Left lung (tissue), 10 donors: Measurements from ENCODE around the gene FBXO9. TPM values are rescaled to one million over a fixed set of nuclear protein-coding genes. Genes with fewer than 3 reads are reported as not detected.
"Not testable (repeated sequence)": the region's sequence is repeated elsewhere in the genome, so short reads cannot be mapped to it uniquely, and the experiment has no call there.

Experiments used
- ATAC-seq: fragments of 200-7000 bp; cut with Tn5 transposase; one replicate; pipeline ENCODE4 v1.9.1; 2020; ENCODE audit warnings: moderate library complexity
- DNase-seq, 4 donors: peaks; one replicate each; pipeline ENCODE4 v3.0.0-alpha.2; 2013 to 2020
- H3K27ac ChIP-seq, 2 donors: fragments of 200-600 bp; sonication (generic) in 1 of 2; one replicate each; pipeline versions ENCODE4 v1.5.0 to v1.8.0; 2020 to 2021
- H3K27me3 ChIP-seq, 2 donors: fragments of 200-600 bp; sonication (generic) in 1 of 2; one replicate each; pipeline versions ENCODE4 v1.5.0 to v1.8.0; 2020 to 2021
- H3K36me3 ChIP-seq, 2 donors: fragments of 200-600 bp; sonication (generic) in 1 of 2; one replicate each; pipeline versions ENCODE4 v1.5.0 to v1.8.0; 2020 to 2021
- H3K4me1 ChIP-seq, 2 donors: fragments of 200-600 bp; one replicate each; pipeline ENCODE4 v1.8.0; 2021
- H3K4me3 ChIP-seq, 2 donors: fragments of 200-600 bp; sonication (generic) in 1 of 2; one replicate each; pipeline versions ENCODE4 v1.5.0 to v1.8.0; 2020 to 2021; ENCODE audit warnings: mild to moderate bottlenecking in 1 of 2
- H3K9me3 ChIP-seq, 2 donors: fragments of 200-600 bp; sonication (generic) in 1 of 2; one replicate each; pipeline versions ENCODE4 v1.5.0 to v1.8.0; 2020 to 2021
- CTCF ChIP-seq, 2 donors: fragments of 200-600 bp; sonication (generic) in 1 of 2; IDR thresholded peaks; one replicate each; pipeline versions ENCODE4 v1.5.0 to v1.8.0; 2021; ENCODE audit warnings: antibody characterized with exemption in 2 of 2
- intact Hi-C, 2 donors: fragments of 100-400 bp; cut with DNase I; formaldehyde crosslinking; loops; one replicate each; pipeline versions ENCODE4 v1.11.2 to v1.14.2; 2022
- polyA plus RNA-seq, 6 donors: library from polyadenylated mRNA; unstranded; fragments of 120-200 nt; gene quantifications; one replicate each; pipeline ENCODE4 v1.2.1, GENCODE V29; 2013; ENCODE audit not compliant: insufficient read length in 6 of 6
- total RNA-seq, 2 donors: library from RNA; stranded (reverse); fragmentation: NEBNext Ultra II Directional; extraction: Animal tissue kit (Norgen Biotek cat#: 25700); gene quantifications; one replicate each; pipeline ENCODE4 v1.2.1, GENCODE V29; 2021
- donor health status: DM: no; HTN: yes; CAD: no.
- donor health status: DM: no; HTN: no; CAD: no.

The FBXO9 gene
- total and polyA plus RNA-seq, 8 donors = 77.6 to 127 (median 111) TPM

- no peak for TF ChIP-seq CTCF (IDR thresholded peaks at IDR 0.05)
- Histone ChIP-seq H3K27ac (peak overlapping the region in 1 of 2 donors; percentile 63), H3K4me3 (no peak overlapping the region), H3K9me3 (no peaks in the 10 kb centered on the region), H3K27me3 (no peaks in the 10 kb centered on the region), H3K4me1 (peaks cover 0 to 7% of the 10 kb centered on the region in 2 donors), H3K36me3 (peaks cover 0 to 23% of the 10 kb centered on the region in 2 donors)
- peak; percentile 29 for ATAC-seq
- DNase-seq = no peak
- intact Hi-C loops = no loop called here
Observed at GRCh38 chr6:53044071-53044470, 21.1 kb upstream of the FBXO9 start.

- Histone ChIP-seq H3K9me3 (no peaks in the 10 kb centered on the region), H3K4me3 (no peak overlapping the region), H3K4me1 (peaks cover 0 to 7% of the 10 kb centered on the region in 2 donors), H3K36me3 (peaks cover 0 to 18% of the 10 kb centered on the region in 2 donors), H3K27ac (no peak overlapping the region), H3K27me3 (no peaks in the 10 kb centered on the region)
- no peak for ATAC-seq
- TF ChIP-seq CTCF (IDR thresholded peaks at IDR 0.05) = no peak
- no peak for DNase-seq
- intact Hi-C loops = no loop called here
Observed at GRCh38 chr6:53044572-53044971, 20.6 kb upstream of the FBXO9 start.

GRCh38 chr6:53045891-53046673, 19.1 kb upstream of the FBXO9 start:
- no peaks in the 10 kb centered on the region for H3K27me3 ChIP-seq
- intact Hi-C loops = no loop called here
- no peaks in the 10 kb centered on the region for H3K9me3 ChIP-seq
- no peak overlapping the region for H3K4me3 ChIP-seq
- TF ChIP-seq CTCF (IDR thresholded peaks at IDR 0.05) = no peak
- H3K36me3 ChIP-seq = peaks cover 0 to 3% of the 10 kb centered on the region in 2 donors
- peaks cover 0 to 7% of the 10 kb centered on the region in 2 donors for H3K4me1 ChIP-seq
- ATAC-seq (no peak), DNase-seq (no peak)
- no peak overlapping the region for H3K27ac ChIP-seq

- Histone ChIP-seq H3K27me3 (no peaks in the 10 kb centered on the region), H3K4me1 (no peaks in the 10 kb centered on the region), H3K9me3 (no peaks in the 10 kb centered on the region), H3K36me3 (peaks cover 0 to 11% of the 10 kb centered on the region in 2 donors), H3K4me3 (no peak overlapping the region), H3K27ac (peak overlapping the region in 1 of 2 donors; percentile 39)
- ATAC-seq = peak; percentile 32
- intact Hi-C loops = no loop called here
- no peak for DNase-seq
- TF ChIP-seq CTCF (IDR thresholded peaks at IDR 0.05) = no peak
Observed at GRCh38 chr6:53048431-53049195, 16.6 kb upstream of the FBXO9 start.

- Histone ChIP-seq H3K27me3 (no peaks in the 10 kb centered on the region), H3K9me3 (no peaks in the 10 kb centered on the region), H3K36me3 (peaks cover 0 to 11% of the 10 kb centered on the region in 2 donors), H3K27ac (no peak overlapping the region), H3K4me3 (no peak overlapping the region), H3K4me1 (no peaks in the 10 kb centered on the region)
- intact Hi-C loops = no loop called here
- ATAC-seq = no peak
- no peak for DNase-seq
- TF ChIP-seq CTCF (IDR thresholded peaks at IDR 0.05) = no peak
Observed at GRCh38 chr6:53049415-53049814, 15.8 kb upstream of the FBXO9 start.

DNA sequence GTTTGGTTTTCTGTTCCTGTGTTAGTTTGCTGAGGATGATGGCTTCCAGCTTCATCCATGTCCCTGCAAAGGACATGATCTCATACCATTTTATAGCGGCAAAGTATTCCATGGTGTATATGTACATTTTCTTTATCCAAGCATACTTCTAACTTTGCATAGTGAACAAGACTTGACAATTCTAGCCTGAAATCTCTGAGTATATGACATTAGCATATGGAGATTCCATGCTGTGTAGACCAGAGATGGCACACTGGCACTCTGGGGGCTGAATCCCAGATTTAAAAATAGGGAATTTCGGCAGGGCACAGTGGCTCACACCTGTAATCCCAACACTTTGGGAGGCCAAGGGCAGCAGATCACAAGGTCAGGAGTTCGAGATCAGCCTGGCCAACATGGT, 13.1 kb upstream of the FBXO9 start:
- H3K4me3 ChIP-seq, DNase-seq, intact Hi-C loops, ATAC-seq, H3K27me3 ChIP-seq, H3K9me3 ChIP-seq, H3K27ac ChIP-seq: not testable (repeated sequence)
- peaks cover 0 to 11% of the 10 kb centered on the region in 2 donors for H3K36me3 ChIP-seq
- H3K4me1 ChIP-seq = peaks cover 5 to 12% of the 10 kb centered on the region in 2 donors
